Gastroesophageal sphincter (tissue), 4 donors: ENCODE data around the gene IVD. TPM values are rescaled to one million over a fixed set of nuclear protein-coding genes. Genes with fewer than 3 reads are reported as not detected.

ENCODE experiments used
- ATAC-seq: fragments of 150-250 bp; one replicate; pipeline ENCODE4 v1.9.1; 2016; ENCODE audit warnings: mild to moderate bottlenecking, moderate library complexity
- H3K27ac ChIP-seq, 4 donors: fragments of 200-600 bp; sonication (generic) in 3 of 4; 1 replicate in 3 of 4; 2 replicates in 1 of 4; pipeline ENCODE4 v1.5.1; 2016 to 2019
- H3K27me3 ChIP-seq: fragments of 200-600 bp; sonication (generic); one replicate; pipeline ENCODE4 v1.5.1; 2019
- H3K36me3 ChIP-seq, 2 donors: fragments of 200-600 bp; sonication (generic); one replicate each; pipeline ENCODE4 v1.5.1; 2019; ENCODE audit warnings: control low read depth in 1 of 2
- H3K4me1 ChIP-seq, 3 donors: fragments of 200-600 bp; sonication (generic); 1 replicate in 2 of 3; 2 replicates in 1 of 3; pipeline ENCODE4 v1.5.1; 2016 to 2019; ENCODE audit warnings: control low read depth in 2 of 3
- H3K4me3 ChIP-seq, 2 donors: fragments of 200-600 bp; sonication (generic); one replicate each; pipeline ENCODE4 v1.5.1; 2019; ENCODE audit warnings: mild to moderate bottlenecking in 1 of 2, moderate library complexity in 1 of 2
- H3K9me3 ChIP-seq, 3 donors: fragments of 200-600 bp; sonication (generic); one replicate each; pipeline ENCODE4 v1.5.1; 2017 to 2019; ENCODE audit warnings: control low read depth in 2 of 3
- CTCF ChIP-seq, 4 experiments: fragments of 200-600 bp in 2 of 4; fragments of 450-650 bp in 2 of 4; sonication (generic) in 1 of 4; IDR thresholded peaks; one replicate each; pipeline ENCODE4 v1.5.1; 2017 to 2019; ENCODE audit warnings: antibody characterized with exemption in 4 of 4, mild to moderate bottlenecking in 2 of 4, moderate library complexity in 2 of 4
- EP300 ChIP-seq: sonication (generic); formaldehyde crosslinking; IDR thresholded peaks from one replicate; pipeline ENCODE4 v1.6.1; 2017; ENCODE audit warnings: antibody characterized with exemption, mild to moderate bottlenecking
- POLR2A ChIP-seq, 2 donors: fragments of 450-650 bp; IDR thresholded peaks; one replicate each; pipeline ENCODE4 v1.6.1; 2017; ENCODE audit warnings: antibody characterized with exemption in 2 of 2, mild to moderate bottlenecking in 2 of 2, moderate library complexity in 1 of 2
- POLR2AphosphoS5 ChIP-seq: sonication (generic); formaldehyde crosslinking; IDR thresholded peaks from one replicate; pipeline ENCODE4 v1.6.1; 2017; ENCODE audit warnings: antibody characterized with exemption
- WGBS, 2 donors: methylation state at CpG; one replicate each; pipeline ENCODE4 v1.1.5; 2018; ENCODE audit warnings: low coverage in 1 of 2; 5-methylcytosine and 5-hydroxymethylcytosine counted together
- total RNA-seq, 4 donors: library from RNA; depleted of rRNA; stranded (reverse); fragments of >200 nt; gene quantifications; one replicate each; pipeline ENCODE4 v1.1.0, GENCODE V29; 2016

IVD gene
- total RNA-seq, 4 donors from 2014 or later = 26.1 to 80.2 (median 50.1) TPM

GRCh38 chr15:40420793-40421192, 15.2 kb downstream of the IVD start:
- H3K9me3 ChIP-seq = no peaks in the 10 kb centered on the region
- no peak overlapping the region for H3K4me3 ChIP-seq
- H3K4me1 ChIP-seq = peaks cover 0 to 25% (median 2%) of the 10 kb centered on the region in 3 donors
- no peaks in the 10 kb centered on the region for H3K27me3 ChIP-seq
- ATAC-seq = no peak
- peak overlapping the region in 1 of 4 donors; percentile 35 for H3K27ac ChIP-seq
- H3K36me3 ChIP-seq = peaks cover 0 to 42% of the 10 kb centered on the region in 2 donors
- TF ChIP-seq EP300 = no peak
- no peak for TF ChIP-seq POLR2A (IDR thresholded peaks at IDR 0.05)
- TF ChIP-seq CTCF (IDR thresholded peaks at IDR 0.05) = no peak
- TF ChIP-seq POLR2AphosphoS5 = no peak
- 53 to 70% methylated on average over 2 of the region's 3 CpGs for WGBS, 2 donors

DNA sequence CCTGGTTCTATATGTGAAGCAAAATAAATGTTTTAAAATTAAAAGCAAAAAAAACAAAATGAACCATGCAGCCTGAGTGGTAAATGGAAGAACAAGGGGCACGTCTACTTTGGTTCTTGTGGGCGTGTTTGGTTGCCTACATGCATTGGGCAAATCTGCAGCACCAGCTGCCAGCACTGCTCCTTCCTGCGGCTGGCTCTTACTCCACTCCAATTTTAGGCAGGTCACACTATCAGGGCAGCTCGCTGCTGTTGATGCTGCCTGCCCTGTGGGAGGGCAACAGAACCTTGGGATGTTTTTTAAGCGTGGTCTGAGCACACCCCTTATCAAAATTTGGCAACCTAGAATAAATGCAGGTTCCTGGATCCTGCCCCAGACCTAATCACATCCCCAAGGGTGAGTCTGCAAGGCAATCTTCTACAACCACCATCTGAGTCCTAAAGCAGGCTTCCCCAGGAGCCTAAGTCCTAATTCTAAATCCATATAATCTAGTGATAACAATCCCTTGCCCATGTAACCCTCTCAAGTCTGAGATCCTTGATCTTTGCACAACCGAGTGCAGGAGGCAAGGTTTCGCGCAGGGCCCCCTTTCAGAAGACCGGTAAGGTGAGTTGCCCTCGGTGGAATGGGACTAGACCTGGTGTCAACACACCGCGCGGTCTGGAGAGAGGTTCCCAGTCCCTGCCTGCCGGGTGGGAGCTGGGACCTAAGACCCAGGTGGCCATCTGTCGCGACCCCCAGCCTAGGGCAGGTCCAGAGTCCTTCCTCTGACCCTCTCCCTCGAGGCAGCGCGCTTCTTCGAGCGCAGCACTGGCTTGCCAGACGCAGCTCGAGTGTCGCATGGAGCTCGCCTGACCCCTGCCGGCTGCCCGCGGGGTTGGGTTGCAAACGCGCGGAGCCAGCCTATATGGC, 15.9 kb downstream of the IVD start:
- peak; percentile 92 for ATAC-seq
- Histone ChIP-seq H3K27ac (peak overlapping the region in 1 of 4 donors; percentile 35), H3K4me3 (no peak overlapping the region), H3K4me1 (peaks cover 0 to 25% (median 2%) of the 10 kb centered on the region in 3 donors), H3K9me3 (no peaks in the 10 kb centered on the region), H3K36me3 (peaks cover 0 to 35% of the 10 kb centered on the region in 2 donors), H3K27me3 (no peaks in the 10 kb centered on the region)
- WGBS, 2 donors = 6 to 25% methylated on average over 8 to 20 of the region's 31 CpGs
- TF ChIP-seq POLR2A (IDR thresholded peaks at IDR 0.05) (no peak), EP300 (no peak), CTCF (IDR thresholded peaks at IDR 0.05) (peak in 3 of 4 experiments; percentile 93 to 97 (median 93)), POLR2AphosphoS5 (peak; percentile 27)

- Histone ChIP-seq H3K4me3 (no peak overlapping the region), H3K27ac (no peak overlapping the region), H3K27me3 (no peaks in the 10 kb centered on the region), H3K4me1 (peaks cover 0 to 25% (median 2%) of the 10 kb centered on the region in 3 donors), H3K9me3 (no peaks in the 10 kb centered on the region), H3K36me3 (peaks cover 0 to 14% of the 10 kb centered on the region in 2 donors)
- no peak for ATAC-seq
- TF ChIP-seq POLR2AphosphoS5 = no peak
- no peak for TF ChIP-seq CTCF (IDR thresholded peaks at IDR 0.05)
- WGBS, 2 donors = 50 to 92% methylated on average over 2 of the region's 6 CpGs
Observed at GRCh38 chr15:40424483-40425115, 19.0 kb downstream of the IVD start.

GRCh38 chr15:40425681-40426080, 20.1 kb downstream of the IVD start:
- H3K27ac ChIP-seq = no peak overlapping the region
- H3K27me3 ChIP-seq = no peaks in the 10 kb centered on the region
- TF ChIP-seq POLR2A (IDR thresholded peaks at IDR 0.05) = no peak
- TF ChIP-seq POLR2AphosphoS5 = no peak
- TF ChIP-seq CTCF (IDR thresholded peaks at IDR 0.05) = no peak
- no peak for TF ChIP-seq EP300
- no peak for ATAC-seq
- peaks cover 0 to 14% of the 10 kb centered on the region in 2 donors for H3K36me3 ChIP-seq
- H3K9me3 ChIP-seq = no peaks in the 10 kb centered on the region
- H3K4me1 ChIP-seq = peaks cover 0 to 16% (median 2%) of the 10 kb centered on the region in 3 donors
- H3K4me3 ChIP-seq = no peak overlapping the region
- WGBS, 2 donors = 92 to 100% methylated on average over 3 to 4 of the region's 5 CpGs
